Ovary (tissue), 3 donors: ENCODE results near the gene COX19.

Experiments used
- CTCF ChIP-seq, 3 donors: fragments of 450-650 bp in 2 of 3; fragments of 200-600 bp in 1 of 3; IDR thresholded peaks; one replicate each; pipeline versions ENCODE4 v1.5.1 to v1.8.0; 2016 to 2022; ENCODE audit warnings: antibody characterized with exemption in 3 of 3, mild to moderate bottlenecking in 1 of 3
- POLR2A ChIP-seq: fragments of 450-650 bp; IDR thresholded peaks from one replicate; pipeline ENCODE4 v1.6.1; 2017; ENCODE audit warnings: antibody characterized with exemption, mild to moderate bottlenecking, moderate library complexity
- donor health status: DM: no; HTN: no; CAD: no.

GRCh38 chr7:972110-972509 lies 3.2 kb downstream of the COX19 start:
- TF ChIP-seq CTCF (IDR thresholded peaks at IDR 0.05) (no peak), POLR2A (no peak)
